Endodermal cell (in vitro differentiated cells): ENCODE data around the gene SMARCE1. TPM values are rescaled to one million over a fixed set of nuclear protein-coding genes. Genes with fewer than 3 reads are reported as not detected.

Experiments used
- DNase-seq: peaks from one replicate; pipeline ENCODE4 v3.0.0-alpha.2; 2017
- H3K27ac ChIP-seq: 2 replicates; pipeline ENCODE4 v1.5.1; 2013; ENCODE audit warnings: mild to moderate bottlenecking, low read depth, low read length, moderate library complexity
- H3K27me3 ChIP-seq: 2 replicates; pipeline ENCODE4 v1.6.1; 2013; ENCODE audit warnings: mild to moderate bottlenecking, low read length, moderate library complexity; ENCODE audit not compliant: insufficient read depth, control insufficient read depth, poor library complexity, severe bottlenecking
- H3K36me3 ChIP-seq: 2 replicates; pipeline ENCODE4 v1.7.0; 2013; ENCODE audit warnings: mild to moderate bottlenecking, low read length, moderate library complexity; ENCODE audit not compliant: control insufficient read depth, insufficient read depth
- H3K4me1 ChIP-seq: one replicate; pipeline ENCODE4 v1.7.0; 2013; ENCODE audit warnings: low read length; ENCODE audit not compliant: control insufficient read depth, insufficient read depth
- H3K4me3 ChIP-seq: 2 replicates; pipeline ENCODE4 v1.5.1; 2013; ENCODE audit warnings: mild to moderate bottlenecking, low read length, moderate library complexity
- H3K9ac ChIP-seq: 2 replicates; pipeline ENCODE4 v1.6.1; 2013; ENCODE audit warnings: mild to moderate bottlenecking, low read length, moderate library complexity; ENCODE audit not compliant: poor library complexity, severe bottlenecking; ENCODE audit errors: extremely low read depth
- H3K9me3 ChIP-seq: 2 replicates; pipeline ENCODE4 v1.6.1; 2013; ENCODE audit warnings: mild to moderate bottlenecking, low read length, moderate library complexity; ENCODE audit not compliant: control insufficient read depth
- H3K27ac Mint-ChIP-seq: 2 replicates; pipeline ENCODE4 v1.8.0; 2020; ENCODE audit warnings: mixed read lengths
- H3K27me3 Mint-ChIP-seq: 2 replicates; pipeline ENCODE4 v1.8.0; 2021; ENCODE audit warnings: mild to moderate bottlenecking, mixed read lengths; ENCODE audit not compliant: insufficient read depth
- H3K36me3 Mint-ChIP-seq: 2 replicates; pipeline ENCODE4 v1.8.0; 2020; ENCODE audit warnings: low read depth, mixed read lengths
- H3K4me1 Mint-ChIP-seq: 2 replicates; pipeline ENCODE4 v1.8.0; 2020; ENCODE audit warnings: mixed read lengths
- H3K4me3 Mint-ChIP-seq: 2 replicates; pipeline ENCODE4 v1.8.0; 2020; ENCODE audit warnings: mild to moderate bottlenecking, moderate library complexity, mixed read lengths
- H3K9me3 Mint-ChIP-seq: 2 replicates; pipeline ENCODE4 v1.8.0; 2020; ENCODE audit warnings: mild to moderate bottlenecking, mixed read lengths
- WGBS, 2 experiments: methylation state at CpG; one replicate each; pipeline versions ENCODE4 v1.1.5 to v1.1.7; 2013; ENCODE audit warnings: missing lambda C conversion rate in 2 of 2, mixed read lengths in 1 of 2; ENCODE audit not compliant: insufficient coverage in 1 of 2, insufficient read length in 1 of 2; 5-methylcytosine and 5-hydroxymethylcytosine counted together
- total RNA-seq, 2 donors: library from RNA; stranded (reverse); fragmentation: NEBNext Ultra II Directional in 1 of 2; extraction: Animal tissue kit (Norgen Biotek cat#: 25700) in 1 of 2; gene quantifications; 2 replicates in 1 of 2; 3 replicates in 1 of 2; pipeline ENCODE4 v1.2.1, GENCODE V29; 2021
- TF ChIP-seq, protein P1 (sequence below): fragments of 200-600 bp; sonication (generic); conservative IDR thresholded peaks from 2 replicates; pipeline ENCODE4 v1.5.0; 2021; ENCODE audit warnings: antibody characterized with exemption, mild to moderate bottlenecking

SMARCE1 gene
- total RNA-seq, 2 donors from 2014 or later, result 156 to 191 TPM

DNA sequence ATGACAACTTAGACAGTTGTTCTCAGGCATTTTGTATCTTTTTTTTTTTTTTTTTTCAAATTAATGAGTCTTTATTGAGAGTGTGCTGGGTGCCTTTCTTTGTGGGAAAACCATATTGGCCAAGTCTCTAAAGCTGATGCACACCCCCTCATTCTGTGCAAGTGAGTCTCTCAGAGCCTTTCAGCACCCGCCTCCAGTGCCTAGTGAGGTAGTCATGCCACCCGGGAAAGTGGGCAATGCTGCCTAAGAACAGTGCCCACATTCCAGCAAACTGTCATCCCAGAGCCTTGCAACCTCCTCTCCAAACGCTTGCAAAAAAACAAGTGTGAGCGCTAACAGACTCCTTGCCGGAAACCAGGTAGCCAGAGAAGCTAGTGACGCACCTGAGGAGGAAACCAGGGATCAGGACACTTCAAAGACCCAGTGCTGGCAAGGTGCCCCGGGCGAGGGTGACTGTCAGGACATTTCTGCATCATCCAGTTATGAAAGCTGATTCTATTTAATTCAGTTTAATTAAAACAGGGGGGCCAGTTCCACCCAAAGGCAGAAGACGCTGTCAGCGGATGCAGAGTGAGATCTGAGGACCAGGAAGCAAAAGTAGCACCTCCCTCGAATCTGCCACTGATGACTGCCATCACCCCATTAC, 34.9 kb downstream of the SMARCE1 start:
- no peaks in the 10 kb centered on the region for H3K36me3 Mint-ChIP-seq
- Histone ChIP-seq H3K4me3 (no peak overlapping the region), H3K27me3 (no peaks in the 10 kb centered on the region), H3K9me3 (no peaks in the 10 kb centered on the region), H3K27ac (no peak overlapping the region), H3K36me3 (no peaks in the 10 kb centered on the region), H3K9ac (no peak overlapping the region), H3K4me1 (peaks cover 5% of the 10 kb centered on the region)
- 90% methylated on average over 8 to 11 of the region's 11 CpGs for WGBS, 2 experiments
- no peaks in the 10 kb centered on the region for H3K9me3 Mint-ChIP-seq
- TF ChIP-seq, protein P1, sequence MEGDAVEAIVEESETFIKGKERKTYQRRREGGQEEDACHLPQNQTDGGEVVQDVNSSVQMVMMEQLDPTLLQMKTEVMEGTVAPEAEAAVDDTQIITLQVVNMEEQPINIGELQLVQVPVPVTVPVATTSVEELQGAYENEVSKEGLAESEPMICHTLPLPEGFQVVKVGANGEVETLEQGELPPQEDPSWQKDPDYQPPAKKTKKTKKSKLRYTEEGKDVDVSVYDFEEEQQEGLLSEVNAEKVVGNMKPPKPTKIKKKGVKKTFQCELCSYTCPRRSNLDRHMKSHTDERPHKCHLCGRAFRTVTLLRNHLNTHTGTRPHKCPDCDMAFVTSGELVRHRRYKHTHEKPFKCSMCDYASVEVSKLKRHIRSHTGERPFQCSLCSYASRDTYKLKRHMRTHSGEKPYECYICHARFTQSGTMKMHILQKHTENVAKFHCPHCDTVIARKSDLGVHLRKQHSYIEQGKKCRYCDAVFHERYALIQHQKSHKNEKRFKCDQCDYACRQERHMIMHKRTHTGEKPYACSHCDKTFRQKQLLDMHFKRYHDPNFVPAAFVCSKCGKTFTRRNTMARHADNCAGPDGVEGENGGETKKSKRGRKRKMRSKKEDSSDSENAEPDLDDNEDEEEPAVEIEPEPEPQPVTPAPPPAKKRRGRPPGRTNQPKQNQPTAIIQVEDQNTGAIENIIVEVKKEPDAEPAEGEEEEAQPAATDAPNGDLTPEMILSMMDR, result no peak
- H3K27me3 Mint-ChIP-seq, result peaks cover 8% of the 10 kb centered on the region
- DNase-seq, result no peak
- peaks cover 15% of the 10 kb centered on the region for H3K4me1 Mint-ChIP-seq
- no peak overlapping the region for H3K4me3 Mint-ChIP-seq
- H3K27ac Mint-ChIP-seq, result no peak overlapping the region

GRCh38 chr17:40611840-40612474, 35.7 kb downstream of the SMARCE1 start:
- Mint-ChIP-seq H3K4me3 (no peak overlapping the region), H3K27ac (no peak overlapping the region), H3K27me3 (peaks cover 4% of the 10 kb centered on the region), H3K4me1 (peaks cover 15% of the 10 kb centered on the region), H3K9me3 (no peaks in the 10 kb centered on the region), H3K36me3 (no peaks in the 10 kb centered on the region)
- no peaks in the 10 kb centered on the region for H3K36me3 ChIP-seq
- DNase-seq, result no peak
- no peak overlapping the region for H3K4me3 ChIP-seq
- TF ChIP-seq, protein P1, result no peak
- H3K27ac ChIP-seq, result no peak overlapping the region
- peaks cover 5% of the 10 kb centered on the region for H3K4me1 ChIP-seq
- H3K27me3 ChIP-seq, result no peaks in the 10 kb centered on the region
- no peak overlapping the region for H3K9ac ChIP-seq
- H3K9me3 ChIP-seq, result no peaks in the 10 kb centered on the region
- 87 to 88% methylated on average over 2 to 7 of the region's 7 CpGs for WGBS, 2 experiments

DNA sequence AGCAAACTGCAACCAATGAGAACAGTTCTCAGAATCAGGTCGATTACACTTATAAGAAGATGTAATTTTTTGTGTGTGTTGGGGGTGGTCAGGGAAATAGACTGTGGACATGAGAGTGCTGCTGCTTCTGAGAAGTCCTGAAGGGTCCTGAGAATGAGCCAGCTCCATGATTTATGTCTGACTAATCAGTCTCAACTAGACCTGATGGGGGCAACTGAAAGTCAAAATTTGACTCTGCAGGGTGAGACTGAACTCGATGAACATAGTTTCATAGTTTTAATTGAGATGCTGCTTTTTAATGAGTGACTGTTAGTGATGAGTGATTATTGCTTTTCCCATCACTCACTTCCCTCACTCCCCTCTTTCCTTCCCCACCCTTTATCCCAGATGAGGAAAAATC, 37.3 kb downstream of the SMARCE1 start:
- Mint-ChIP-seq H3K27me3 (peaks cover 2% of the 10 kb centered on the region), H3K4me1 (peaks cover 10% of the 10 kb centered on the region), H3K9me3 (no peaks in the 10 kb centered on the region), H3K4me3 (no peak overlapping the region), H3K27ac (no peak overlapping the region), H3K36me3 (no peaks in the 10 kb centered on the region)
- TF ChIP-seq, protein P1, result no peak
- WGBS, 2 experiments, result 86% methylated on average over 2 of the region's 2 CpGs; no CpG with 5 or more reads in 1 of the 2 experiments
- no peak for DNase-seq
- H3K36me3 ChIP-seq, result no peaks in the 10 kb centered on the region
- no peak overlapping the region for H3K9ac ChIP-seq
- peaks cover 5% of the 10 kb centered on the region for H3K4me1 ChIP-seq
- H3K27me3 ChIP-seq, result no peaks in the 10 kb centered on the region
- H3K4me3 ChIP-seq, result no peak overlapping the region
- H3K9me3 ChIP-seq, result no peaks in the 10 kb centered on the region
- no peak overlapping the region for H3K27ac ChIP-seq
